ENCODE measurements around the gene MYH16.
"Not testable (repeated sequence)": the region's sequence is repeated elsewhere in the genome, so short reads cannot be mapped to it uniquely, and the experiment has no call there.

The MYH16 gene

DNA sequence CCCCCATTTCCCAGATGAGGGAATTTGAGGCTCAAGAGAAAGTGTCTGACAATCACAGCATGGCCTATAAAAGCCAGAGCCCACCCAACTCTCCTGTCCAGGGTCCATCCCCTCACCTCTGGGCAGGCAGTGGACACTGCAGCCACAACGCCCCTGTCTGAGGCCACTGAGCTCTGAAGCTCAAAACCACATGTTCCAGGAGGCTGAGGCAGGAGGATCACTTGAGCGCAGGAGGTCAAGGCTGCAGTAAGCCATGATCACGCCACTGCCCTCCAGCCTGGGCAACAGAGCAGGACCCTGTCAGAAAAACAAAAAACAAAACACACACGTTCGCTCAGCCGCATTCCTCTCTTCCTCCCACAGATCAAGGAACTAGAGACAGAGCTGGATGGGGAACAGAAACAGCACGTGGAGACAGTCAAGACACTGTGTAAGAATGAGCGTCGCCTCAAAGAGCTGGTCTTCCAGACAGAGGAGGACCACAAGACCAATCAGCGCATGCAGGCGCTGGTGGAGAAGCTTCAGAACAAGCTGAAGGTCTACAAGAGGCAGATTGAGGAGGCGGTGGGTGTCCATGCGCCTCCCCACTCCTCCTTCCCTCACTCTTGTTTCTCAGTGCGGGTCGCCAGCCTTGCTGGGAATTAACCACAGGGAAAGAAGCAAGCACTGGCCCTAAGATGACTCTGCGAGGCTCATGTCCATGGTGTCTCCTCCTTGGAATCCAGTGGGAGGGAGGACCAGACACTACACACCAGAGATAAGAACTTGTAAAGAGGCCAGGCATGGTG, 33.0 kb downstream of the MYH16 start:
- no peak for DNase-seq (ENCODE audit: low spot score)

DNA sequence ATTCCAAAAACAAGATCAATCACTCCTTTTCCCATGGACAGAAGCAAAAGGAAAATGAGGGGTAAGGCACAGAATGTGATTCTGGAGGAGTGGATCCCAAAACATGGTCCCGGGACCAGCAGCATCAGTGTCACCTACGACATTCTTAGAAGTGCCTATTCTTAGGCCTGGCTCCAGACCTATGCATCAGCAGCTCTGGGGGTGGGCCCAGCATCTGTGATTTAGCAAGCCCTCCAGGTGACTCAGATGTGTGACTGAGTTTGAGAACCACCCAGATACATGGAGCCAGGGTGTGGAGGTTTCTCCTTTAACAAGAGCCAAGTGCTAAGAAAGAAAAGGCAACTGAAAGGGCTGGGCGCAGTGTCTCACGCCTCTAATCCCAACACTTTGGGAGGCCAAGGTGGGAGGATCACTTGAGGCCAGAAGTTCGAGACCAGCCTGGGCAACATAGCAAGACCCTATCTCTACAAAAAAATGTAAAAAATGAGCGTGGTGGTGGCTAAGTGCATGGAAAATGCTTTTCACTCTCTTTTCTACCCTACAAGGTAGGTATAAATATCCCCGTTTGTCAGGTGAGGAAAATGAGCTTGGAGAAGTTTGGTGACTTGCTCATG, 35.9 kb downstream of the MYH16 start:
- DNase-seq (ENCODE audit: low spot score) = no peak

DNA sequence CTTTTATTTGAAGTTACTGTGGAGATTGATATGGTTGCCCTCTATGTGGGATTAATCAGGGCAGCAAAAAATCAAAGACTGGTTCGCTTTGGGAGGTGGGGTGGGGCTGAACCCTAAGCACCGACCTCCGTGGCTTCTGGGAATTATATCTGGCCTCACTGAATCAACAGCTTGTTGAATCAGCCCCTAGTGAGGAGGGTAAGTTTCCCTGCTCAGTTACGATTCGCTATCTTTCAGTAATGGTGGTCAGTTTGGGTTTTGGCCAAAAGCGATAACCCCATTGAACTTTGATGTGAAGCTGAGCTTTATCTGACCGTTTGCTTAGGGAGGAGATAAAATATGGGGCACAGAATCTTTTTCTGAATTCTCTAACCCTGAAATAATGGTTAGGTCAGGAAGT, 36.5 kb downstream of the MYH16 start:
- no peak for DNase-seq (ENCODE audit: low spot score)

DNA sequence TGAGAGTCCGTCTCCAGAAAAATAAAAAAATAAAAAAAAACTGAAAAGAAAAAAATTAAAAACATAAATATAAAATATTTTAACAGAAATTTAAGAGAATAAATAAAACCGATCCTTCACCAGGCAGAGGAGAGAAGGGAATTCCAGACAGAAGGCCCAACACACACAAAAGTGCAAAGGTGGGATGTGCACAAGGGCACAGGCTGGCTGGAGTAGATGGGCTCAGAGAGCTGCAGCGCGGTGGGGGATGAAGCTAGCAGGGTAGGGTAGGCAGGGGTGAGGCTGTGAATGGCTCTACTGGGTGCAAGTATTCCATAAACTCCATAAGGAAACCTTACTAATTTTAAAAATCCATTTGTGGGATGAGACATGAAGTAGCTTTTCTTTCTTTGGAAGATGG, 37.4 kb downstream of the MYH16 start:
- no peak for DNase-seq (ENCODE audit: low spot score)

DNA sequence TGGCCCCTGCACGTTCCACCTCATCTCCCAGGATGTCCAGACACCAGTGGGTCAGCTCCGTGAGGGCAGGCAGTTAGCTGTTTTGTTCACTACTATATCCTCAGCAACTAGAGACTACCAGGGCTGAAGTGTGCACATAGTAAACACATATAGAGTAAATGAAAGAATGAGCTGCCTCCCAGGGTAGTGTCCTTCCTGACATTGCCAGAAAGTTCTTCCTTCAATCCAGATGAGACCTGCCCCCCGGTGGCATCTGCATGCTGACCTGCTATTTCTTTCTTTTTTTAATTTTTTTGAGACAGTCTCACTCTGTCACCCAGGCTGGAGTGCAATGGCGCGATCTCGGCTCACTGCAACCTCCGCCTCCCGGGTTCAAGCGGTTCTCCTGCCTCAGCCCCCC, 39.1 kb downstream of the MYH16 start:
- no peak for DNase-seq (ENCODE audit: low spot score)

DNA sequence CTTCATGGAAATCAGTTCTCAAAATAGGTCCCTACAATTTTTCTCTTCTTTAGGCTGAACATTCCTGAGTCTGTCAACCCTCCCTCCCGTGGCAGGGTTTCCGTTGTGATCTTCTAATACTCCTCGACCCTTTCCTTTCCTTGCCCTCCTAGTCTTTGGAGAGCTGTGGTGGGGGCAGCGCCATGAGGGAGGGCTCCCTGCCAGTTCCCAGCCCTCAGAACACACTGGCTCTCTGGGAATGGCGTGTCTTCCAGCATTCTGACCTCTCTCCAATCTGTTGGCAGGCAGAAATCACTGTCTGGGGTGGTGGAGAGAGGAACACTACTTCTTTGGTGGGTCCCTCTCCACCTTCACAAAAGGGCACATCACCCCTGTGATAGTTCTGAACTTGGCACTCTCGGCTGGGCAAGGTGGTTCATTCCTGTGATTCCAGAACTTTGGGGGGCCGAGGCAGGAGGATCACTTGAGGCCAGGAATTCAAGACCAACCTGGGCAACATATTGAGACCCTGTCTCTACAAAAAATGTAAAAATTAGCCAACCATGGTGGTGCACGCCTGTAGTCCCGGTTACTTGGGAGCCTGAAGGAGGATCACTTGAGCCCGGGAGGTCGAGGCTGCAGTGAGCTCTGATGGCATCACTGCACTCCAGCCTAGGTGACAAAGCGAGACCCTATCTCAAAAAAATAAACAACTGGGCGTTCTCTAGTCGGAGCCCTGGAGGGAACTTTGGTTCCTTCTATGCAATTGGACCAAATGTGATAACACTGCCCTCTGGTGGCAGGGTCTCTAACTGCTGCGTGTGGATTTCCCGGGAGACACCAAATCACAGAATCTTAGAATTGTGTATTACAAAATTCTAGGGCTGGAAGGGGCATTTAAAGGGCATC, 39.9 kb downstream of the MYH16 start:
- DNase-seq (ENCODE audit: low spot score) = peak; percentile 71

DNA sequence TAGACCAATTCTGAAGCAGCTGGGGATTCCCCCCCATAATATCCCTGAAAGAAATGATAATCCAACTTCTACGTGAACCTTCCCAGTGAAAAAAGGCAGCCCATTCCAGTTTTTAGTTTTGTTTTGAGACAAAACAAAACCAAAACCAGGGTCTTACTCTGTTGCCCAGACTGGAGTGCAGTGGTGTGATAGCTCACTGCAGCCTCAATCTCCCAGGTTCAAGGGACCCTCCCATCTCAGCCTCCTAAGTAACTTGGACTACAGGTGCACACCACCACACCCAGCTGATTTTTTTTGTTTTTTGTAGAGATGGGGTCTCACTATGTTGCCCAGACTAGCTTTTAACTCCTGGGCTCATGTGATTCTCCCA, 40.5 kb downstream of the MYH16 start:
- no peak for DNase-seq (ENCODE audit: low spot score)

DNA sequence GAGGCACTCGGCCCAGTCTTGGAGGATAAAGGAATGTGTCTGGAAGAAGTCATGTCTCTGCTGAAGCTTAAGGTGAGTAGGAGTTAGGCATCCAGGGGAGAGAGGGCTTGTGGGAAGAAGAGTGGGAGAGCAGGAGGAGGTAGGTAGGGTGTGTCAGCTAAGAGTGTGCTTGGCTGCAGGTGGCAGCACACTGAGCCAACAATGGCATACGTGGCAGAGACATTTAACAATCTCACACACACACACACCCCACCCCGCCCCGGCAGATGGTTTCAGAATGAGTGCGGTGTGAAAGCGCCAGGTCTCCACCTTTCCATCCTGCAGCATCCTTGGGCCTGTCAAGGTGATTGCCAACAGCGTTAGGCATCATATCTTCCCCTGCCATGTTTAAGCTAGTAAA, 41.9 kb downstream of the MYH16 start:
- no peak for DNase-seq (ENCODE audit: low spot score)

DNA sequence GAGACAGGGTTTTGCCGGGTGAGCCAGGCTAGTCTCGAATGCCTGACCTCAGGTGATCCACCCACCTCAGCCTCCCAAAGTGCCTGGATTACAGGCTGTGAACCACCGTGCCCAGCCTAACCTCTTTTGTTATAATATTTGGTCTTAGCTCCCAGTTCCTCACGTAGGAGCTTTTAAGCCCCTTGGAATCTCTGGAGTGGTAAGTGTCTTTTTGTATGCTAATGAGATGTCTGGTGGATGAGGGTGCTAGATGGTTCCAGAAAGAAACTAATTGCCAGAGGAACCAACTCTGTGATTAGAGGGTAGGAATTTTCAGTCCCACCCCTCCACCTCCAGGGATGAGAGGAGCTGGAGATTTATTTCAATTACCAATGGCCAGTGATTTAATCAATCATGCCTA, 47.7 kb downstream of the MYH16 start:
- no peak for DNase-seq (ENCODE audit: low spot score)

DNA sequence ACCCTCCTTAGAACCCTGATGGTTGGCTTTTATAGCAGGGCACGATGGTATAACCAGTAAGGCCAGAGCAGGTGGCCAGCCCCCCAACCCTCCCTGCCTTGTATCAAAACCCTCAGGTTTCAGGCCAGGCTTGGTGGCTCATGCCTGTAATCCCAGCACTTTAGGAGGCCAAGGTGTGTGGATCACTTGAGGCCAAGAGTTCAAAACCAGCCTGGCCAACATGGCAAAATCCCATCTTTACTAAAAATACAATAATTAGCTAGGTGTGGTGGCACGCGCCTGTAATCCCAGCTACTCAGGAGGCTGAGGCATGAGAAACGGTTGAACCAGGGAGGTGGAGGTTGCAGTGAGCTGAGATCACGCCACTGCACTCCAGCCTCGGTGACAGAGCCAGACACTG, 50.0 kb downstream of the MYH16 start:
- DNase-seq (ENCODE audit: low spot score) = not testable (repeated sequence)

DNA sequence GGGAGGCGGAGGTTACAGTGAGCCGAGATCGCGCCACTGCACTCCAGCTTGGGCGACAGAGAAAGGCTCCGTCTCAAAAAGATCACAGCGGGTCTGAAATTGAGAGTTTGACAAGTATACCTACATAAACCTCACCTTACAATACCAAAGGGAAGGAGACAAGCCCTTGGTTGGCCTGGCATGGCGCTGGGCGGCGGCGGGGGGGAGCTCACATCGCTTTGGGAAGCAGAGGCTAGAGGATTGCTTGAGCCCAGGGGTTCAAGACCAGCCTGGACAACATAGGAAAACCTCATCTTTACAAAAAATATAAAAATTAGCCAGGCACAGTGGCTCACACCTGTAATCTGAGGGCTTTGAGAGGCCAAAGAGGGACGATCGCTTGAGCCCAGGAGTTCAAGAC, 51.9 kb downstream of the MYH16 start:
- DNase-seq (ENCODE audit: low spot score) = no peak

DNA sequence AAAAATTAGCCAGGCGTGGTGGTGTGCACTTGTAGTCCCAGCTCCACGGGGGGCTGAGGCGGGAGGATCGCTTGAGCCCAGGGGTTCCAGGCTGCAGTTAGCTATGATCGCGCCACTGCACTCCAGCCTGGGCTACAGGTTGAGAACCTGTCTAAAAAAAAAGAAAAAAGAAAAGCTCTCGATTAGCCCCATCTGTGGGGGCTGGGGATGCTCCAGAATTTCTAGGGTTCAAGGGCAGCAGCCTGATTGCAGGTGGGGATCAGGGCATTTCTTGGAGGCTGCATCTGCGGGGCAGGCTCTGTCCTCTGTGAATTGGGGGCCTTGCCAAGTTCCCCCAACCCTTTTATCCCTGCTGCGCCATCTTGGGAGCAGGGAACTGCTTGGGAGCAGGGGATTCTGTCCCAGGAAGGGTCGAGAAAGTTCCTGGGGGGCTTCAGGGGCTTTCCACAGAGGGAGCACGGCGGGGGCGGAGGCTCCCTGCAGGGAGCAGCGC, 52.4 kb downstream of the MYH16 start:
- DNase-seq (ENCODE audit: low spot score) = no peak

DNA sequence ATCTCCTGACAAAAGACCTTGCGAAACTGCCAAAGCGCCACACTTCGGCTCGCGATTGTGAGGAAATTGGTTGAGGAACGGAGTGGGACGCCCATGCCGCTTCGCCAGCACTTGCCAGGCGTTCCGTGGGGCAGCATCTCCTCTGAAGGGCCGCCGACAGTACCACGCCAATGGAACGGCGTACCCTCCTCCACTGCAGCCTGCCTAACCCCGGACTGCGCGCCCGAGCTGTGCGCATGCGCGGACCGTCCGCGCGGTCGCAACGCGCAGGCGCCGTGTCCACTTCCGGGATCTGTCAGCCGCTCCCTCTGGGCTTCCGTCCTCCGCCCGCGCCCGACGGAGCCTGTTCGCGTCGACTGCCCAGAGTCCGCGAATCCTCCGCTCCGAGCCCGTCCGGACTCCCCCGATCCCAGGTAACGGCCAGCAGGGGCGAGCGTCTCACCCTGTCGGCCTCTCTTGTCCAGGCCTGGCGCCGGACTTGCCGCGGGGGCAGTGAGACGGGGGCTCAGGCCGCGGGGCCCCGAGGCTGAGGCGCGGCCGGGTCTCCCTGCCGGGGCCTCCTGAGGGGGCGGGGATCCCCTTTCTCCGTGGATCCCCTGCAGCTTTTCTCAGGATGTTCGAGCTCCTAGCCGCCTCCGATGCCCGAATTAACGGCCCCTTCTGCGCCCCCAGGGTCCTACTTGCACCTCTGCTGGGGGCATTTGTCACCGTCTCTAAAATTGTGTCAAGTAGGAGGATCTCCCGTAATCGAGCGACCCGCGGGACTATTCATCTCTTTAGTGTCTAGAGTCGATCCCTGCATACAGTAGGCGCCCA, 53.2 kb downstream of the MYH16 start, which contains the start of gene ARPC1A:
ARPC1A (plus strand) TSS at position 307 of the 816 bp plus-strand sequence. CDS start 7,456 bp downstream, outside the sequence.
- peak; percentile 98 for DNase-seq (ENCODE audit: low spot score)

DNA sequence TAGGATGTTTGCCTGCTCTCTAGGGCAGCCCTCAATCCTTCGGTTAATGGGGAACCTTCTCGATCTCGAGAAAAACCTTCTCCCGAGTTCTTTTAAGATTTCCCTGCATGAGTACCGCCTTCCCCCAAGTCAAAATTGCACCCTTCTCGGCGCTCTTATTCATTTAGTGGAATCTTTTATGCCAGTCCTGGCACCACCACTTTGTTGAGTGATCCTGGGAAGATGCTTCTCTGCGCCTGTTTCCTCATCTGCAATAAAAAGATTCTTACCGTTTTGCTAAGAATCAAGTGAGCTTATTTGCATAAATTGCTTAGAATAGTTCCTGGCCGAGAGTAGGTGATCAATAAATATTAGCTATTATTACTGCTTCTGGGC, 53.8 kb downstream of the MYH16 start:
- DNase-seq (ENCODE audit: low spot score) = no peak

DNA sequence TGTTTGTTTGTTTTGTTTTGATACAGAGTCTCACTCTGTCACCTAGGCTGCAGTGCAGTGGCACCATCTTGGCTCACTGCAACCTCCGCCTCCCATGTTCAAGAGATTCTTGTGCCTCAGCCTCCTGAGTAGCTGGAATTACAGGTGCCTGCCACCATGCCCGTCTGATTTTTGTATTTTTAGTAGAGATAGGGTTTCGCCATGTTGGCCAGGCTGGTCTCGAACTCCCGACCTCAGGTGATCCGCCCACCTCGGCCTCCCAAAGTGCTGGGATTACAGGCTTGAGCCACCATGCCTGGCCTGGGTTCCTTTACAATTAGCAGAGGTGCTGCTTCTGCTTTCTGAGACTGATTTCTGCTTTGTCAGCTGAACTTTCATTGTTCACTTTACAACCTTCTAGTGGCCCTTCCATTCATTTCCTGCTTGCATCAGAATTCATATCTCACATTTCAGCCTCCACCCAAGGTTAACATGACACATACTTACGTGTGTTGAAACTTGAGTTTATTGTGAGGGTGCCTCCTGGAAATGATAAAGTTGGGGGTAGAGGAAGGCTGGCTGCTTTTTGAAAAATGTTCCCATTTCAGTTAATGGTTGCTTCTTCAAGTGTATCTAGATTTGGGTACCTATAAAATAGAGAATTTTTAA, 57.8 kb downstream of the MYH16 start:
- peak; percentile 60 for DNase-seq (ENCODE audit: low spot score)

DNA sequence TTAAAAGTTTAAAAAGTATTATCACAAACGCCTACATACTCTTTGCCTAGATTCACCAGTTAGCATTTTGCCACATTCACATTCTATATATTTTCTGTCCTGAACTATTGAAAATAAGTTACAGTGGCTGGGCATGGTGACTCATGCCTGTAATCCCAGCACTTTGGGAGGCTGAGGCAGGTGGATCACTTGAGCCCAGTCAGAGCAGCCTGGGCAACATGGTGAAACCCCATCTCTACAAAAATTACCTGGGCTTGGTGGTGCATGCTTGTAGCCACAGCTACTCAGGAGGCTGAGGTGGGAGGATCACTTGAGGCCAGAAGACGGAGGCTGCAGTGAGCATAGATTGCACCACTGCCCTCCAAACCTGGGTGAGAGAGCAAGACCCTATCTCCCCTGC, 58.4 kb downstream of the MYH16 start:
- no peak for DNase-seq (ENCODE audit: low spot score)

DNA sequence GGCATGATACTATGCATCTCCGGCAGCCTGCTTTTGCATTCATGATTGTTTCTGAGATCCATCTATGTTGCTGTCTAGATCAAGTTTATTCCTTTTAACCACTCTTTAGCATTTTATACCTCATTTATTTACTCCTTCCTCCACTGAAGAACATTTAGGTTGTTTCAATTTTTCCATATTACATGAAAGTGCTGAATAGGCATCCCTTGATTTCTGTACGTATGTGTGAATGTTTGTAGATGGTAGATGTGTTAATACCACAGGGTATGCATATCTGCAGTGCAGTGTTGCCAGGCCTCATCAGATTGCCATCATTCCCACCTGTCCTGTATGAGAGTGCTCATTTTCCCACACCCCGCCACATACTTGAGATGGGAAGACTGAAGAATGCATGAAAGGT, 67.0 kb downstream of the MYH16 start:
- no peak for DNase-seq (ENCODE audit: low spot score)

DNA sequence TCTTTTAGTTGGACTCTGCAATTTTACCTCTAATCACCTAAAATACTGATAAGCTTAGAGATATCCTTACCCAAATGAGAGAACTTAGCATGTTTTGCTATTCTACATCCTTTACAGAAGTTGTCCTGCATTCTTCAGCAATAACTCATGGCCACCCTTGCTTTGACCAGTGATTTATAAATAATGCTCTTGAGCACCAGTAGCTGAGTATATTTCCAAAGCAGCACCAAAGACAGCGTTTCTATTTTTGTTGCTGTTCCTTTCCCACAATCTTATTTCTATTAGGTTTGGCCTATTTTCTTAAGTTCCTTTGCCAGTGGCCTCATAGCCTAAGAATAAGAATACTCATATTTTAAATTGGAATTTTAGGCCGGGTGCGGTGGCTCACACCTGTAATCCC, 68.0 kb downstream of the MYH16 start:
- peak; percentile 56 for DNase-seq (ENCODE audit: low spot score)

DNA sequence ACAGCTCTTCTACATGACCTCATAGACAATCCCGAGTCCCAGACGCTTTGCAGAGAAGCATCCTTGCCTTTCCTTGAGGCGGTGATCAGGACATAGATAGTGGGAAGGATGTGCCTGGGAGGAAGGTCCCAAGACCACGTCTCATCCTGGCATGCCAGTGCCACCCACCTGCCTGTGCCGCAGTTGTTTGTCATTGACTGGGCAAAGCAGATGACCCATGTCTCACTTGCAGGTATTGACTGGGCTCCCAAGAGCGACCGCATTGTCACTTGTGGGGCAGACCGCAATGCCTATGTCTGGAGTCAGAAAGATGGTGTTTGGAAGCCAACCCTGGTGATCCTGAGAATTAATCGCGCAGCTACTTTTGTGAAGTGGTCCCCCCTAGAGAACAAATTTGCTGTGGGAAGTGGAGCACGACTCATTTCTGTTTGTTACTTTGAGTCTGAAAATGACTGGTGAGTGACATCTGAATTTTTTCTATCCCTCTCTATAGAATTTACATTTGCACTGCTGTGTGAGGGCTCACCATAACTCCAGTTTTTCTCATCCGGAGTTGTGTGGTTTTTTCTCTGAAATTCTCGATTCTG, 71.5 kb downstream of the MYH16 start:
- no peak for DNase-seq (ENCODE audit: low spot score)

DNA sequence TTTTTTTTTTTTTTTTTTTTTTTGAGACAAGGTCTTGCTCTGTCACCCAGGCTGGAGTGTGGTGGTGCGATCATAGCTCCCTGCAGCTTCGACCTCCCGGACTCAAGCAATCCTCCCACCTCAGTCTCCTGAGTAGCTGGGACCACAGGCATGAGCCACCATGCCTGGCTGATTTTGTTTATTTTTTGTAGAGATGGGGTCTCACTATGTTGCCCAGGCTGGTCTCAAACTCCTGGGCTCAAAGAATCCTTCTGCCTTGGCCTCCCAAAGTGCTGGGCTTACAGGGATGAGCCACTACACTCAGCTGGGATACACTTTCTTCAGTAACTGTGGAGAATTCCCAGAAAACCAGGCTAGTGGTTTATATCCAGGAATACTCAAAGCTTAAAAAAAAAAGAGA, 78.0 kb downstream of the MYH16 start:
- DNase-seq (ENCODE audit: low spot score) = not testable (repeated sequence)

DNA sequence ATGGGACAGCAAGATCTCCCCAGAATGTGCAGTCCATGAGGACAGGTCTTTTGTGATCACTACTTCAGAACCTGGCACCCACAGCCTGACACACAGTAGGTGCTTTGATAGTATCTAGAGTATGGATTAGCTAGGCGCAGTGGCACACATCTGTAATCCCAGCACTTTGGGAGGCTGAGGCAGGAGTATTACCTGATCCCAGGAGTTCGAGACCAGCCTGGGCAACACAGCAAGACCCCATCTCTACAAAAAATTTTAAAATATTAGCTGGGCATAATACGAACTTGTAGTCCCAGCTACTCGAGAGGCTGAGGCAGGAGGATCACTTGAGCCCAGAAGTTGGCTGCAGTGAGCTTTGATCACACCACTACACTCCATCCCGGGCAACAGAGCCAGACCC, 79.6 kb downstream of the MYH16 start:
- DNase-seq (ENCODE audit: low spot score) = no peak

All from hepatic stellate cell (primary cell).